Ascending aorta (tissue), 2 donors: ENCODE results near the gene TRERF1. TPM values are rescaled to one million over a fixed set of nuclear protein-coding genes. Genes with fewer than 3 reads are reported as not detected.

ENCODE experiments used
- DNase-seq, 2 donors: peaks; one replicate each; pipeline ENCODE4 v3.0.0-alpha.2; 2019; ENCODE audit warnings: low spot score in 2 of 2
- H3K27ac ChIP-seq, 2 donors: fragments of 200-600 bp; sonication (generic); one replicate each; pipeline ENCODE4 v1.5.1; 2016 to 2017; ENCODE audit warnings: mild to moderate bottlenecking in 1 of 2
- H3K27me3 ChIP-seq: fragments of 200-600 bp; sonication (generic); one replicate; pipeline ENCODE4 v1.5.1; 2017
- H3K36me3 ChIP-seq, 2 donors: fragments of 200-600 bp; sonication (generic); one replicate each; pipeline ENCODE4 v1.5.1; 2016
- H3K4me1 ChIP-seq, 2 donors: fragments of 200-600 bp; sonication (generic); one replicate each; pipeline ENCODE4 v1.5.1; 2016 to 2017; ENCODE audit warnings: mild to moderate bottlenecking in 1 of 2
- H3K4me3 ChIP-seq, 2 donors: fragments of 200-600 bp; sonication (generic); one replicate each; pipeline ENCODE4 v1.5.1; 2016 to 2017; ENCODE audit warnings: mild to moderate bottlenecking in 1 of 2
- H3K9me3 ChIP-seq, 2 donors: fragments of 200-600 bp; sonication (generic); one replicate each; pipeline ENCODE4 v1.5.1; 2016
- intact Hi-C: fragments of 100-400 bp; cut with DNase I; formaldehyde crosslinking; loops from one replicate; pipeline ENCODE4 v1.15.1; 2023
- total RNA-seq: library from RNA; depleted of rRNA; stranded (reverse); fragments of >200 nt; gene quantifications from one replicate; pipeline ENCODE4 v1.1.0, GENCODE V29; 2016
- TF ChIP-seq, protein P1 (sequence below), 3 experiments: fragments of 200-600 bp in 2 of 3; fragments of 450-650 bp in 1 of 3; sonication (generic) in 2 of 3; IDR thresholded peaks; one replicate each; pipeline ENCODE4 v1.5.1; 2016 to 2019; ENCODE audit warnings: antibody characterized with exemption in 3 of 3, mild to moderate bottlenecking in 1 of 3, moderate library complexity in 1 of 3

The TRERF1 gene
- total RNA-seq, 1 donor from 2014 or later: 34.1 TPM

DNA sequence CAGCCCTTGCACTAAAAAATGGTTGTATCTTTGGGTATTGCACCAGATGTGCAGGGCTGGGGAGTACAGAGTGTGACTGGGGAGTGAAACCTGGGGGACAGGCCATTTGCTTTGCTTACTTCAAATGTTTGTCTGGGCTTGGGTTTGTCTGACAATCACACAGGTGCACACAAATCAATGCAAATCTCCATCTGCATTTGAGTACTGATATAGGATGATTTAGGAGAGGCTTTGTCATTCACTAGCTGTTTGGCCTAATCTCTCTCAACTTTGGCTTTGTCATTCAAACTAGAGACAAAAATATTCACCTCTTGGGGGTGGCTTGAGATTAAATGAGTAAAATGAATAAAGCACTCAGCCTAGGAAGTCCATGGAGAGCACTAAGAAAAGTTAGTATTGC, 274.7 kb downstream of the TRERF1 start:
- Histone ChIP-seq H3K27me3 (no peaks in the 10 kb centered on the region), H3K27ac (no peak overlapping the region), H3K9me3 (no peaks in the 10 kb centered on the region), H3K36me3 (no peaks in the 10 kb centered on the region), H3K4me1 (no peaks in the 10 kb centered on the region), H3K4me3 (no peak overlapping the region)
- DNase-seq: no peak
- intact Hi-C loops: no loop called here
- TF ChIP-seq, protein P1, sequence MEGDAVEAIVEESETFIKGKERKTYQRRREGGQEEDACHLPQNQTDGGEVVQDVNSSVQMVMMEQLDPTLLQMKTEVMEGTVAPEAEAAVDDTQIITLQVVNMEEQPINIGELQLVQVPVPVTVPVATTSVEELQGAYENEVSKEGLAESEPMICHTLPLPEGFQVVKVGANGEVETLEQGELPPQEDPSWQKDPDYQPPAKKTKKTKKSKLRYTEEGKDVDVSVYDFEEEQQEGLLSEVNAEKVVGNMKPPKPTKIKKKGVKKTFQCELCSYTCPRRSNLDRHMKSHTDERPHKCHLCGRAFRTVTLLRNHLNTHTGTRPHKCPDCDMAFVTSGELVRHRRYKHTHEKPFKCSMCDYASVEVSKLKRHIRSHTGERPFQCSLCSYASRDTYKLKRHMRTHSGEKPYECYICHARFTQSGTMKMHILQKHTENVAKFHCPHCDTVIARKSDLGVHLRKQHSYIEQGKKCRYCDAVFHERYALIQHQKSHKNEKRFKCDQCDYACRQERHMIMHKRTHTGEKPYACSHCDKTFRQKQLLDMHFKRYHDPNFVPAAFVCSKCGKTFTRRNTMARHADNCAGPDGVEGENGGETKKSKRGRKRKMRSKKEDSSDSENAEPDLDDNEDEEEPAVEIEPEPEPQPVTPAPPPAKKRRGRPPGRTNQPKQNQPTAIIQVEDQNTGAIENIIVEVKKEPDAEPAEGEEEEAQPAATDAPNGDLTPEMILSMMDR (IDR thresholded peaks at IDR 0.05): no peak

DNA sequence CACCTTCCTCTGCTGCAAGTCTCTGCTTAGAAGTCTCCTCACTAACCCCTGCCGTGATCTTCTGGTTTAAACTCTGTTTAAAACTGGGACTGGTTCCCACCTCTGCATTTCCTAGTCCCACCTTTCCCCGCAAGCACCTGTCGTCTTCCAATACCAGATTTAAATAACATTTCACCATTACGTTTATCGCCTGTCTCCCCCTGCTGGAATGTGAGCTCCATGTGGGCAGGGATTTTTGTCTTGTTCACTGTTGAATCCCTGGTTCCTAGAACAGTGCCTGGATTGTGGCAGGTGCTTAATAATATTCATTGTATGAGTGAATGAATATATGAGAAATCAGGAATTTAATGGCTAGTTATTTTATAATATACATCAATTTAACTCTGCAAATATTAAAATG, 275.9 kb downstream of the TRERF1 start:
- no peaks in the 10 kb centered on the region for H3K36me3 ChIP-seq
- H3K4me1 ChIP-seq: no peaks in the 10 kb centered on the region
- intact Hi-C loops: no loop called here
- TF ChIP-seq, protein P1 (IDR thresholded peaks at IDR 0.05): no peak
- no peak overlapping the region for H3K27ac ChIP-seq
- no peaks in the 10 kb centered on the region for H3K9me3 ChIP-seq
- no peak for DNase-seq
- H3K27me3 ChIP-seq: no peaks in the 10 kb centered on the region
- H3K4me3 ChIP-seq: no peak overlapping the region

Other genes starting within 250 kb of the TRERF1 start
- gene MRPS10, start 234.1 kb downstream of the TRERF1 start, total RNA-seq: 5.4 TPM
- gene UBR2, start 112.1 kb upstream of the TRERF1 start, total RNA-seq: 17.8 TPM